ENCODE measurements around the gene CD99L2. TPM values are rescaled to one million over a fixed set of nuclear protein-coding genes. Genes with fewer than 3 reads are reported as not detected.

Gene CD99L2
- total RNA-seq, 2 donors from 2014 or later: 44.0 to 48.0 TPM

DNA sequence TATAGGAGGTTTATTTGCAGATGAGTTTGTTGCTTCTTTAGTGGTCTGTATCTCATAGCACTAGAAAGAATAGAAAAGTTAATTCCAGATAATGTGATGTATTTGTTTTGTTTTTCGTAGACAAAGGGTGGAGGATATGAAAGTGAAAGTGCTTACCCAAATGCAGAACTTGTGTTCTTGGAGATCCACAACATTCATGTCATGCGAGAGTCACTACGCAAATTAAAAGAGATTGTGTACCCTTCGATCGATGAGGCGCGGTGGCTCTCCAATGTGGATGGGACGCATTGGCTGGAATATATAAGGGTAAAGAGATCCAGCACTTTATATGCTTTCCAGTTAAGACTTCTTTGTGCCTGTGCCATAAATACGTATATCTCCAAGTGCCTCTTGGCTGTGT lies 162.0 kb downstream of the CD99L2 start:
- intact Hi-C loops (cut with DNase I): no loop called here
- DNase-seq (ENCODE audit: low spot score): no peak

DNA sequence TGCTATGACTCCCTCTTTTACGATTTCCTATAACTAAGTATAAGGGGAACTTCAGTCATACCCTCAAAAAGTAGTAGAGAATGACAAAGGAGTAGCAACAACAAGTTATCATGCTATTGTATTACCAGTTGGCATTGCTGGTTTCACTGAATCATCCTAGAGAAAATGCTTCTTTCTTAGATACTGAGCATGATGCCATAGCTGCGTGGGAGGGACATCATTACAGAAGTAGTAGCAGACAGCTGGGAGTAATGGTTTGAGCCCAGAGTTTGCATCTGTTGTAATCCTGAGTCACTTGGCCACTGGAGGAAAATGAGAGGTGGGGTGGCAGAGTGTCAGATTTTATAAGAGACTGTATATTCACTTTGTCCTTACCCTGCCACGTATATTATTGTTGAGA lies 166.7 kb downstream of the CD99L2 start:
- intact Hi-C loops (cut with DNase I): no loop called here
- no peak for DNase-seq (ENCODE audit: low spot score)

DNA sequence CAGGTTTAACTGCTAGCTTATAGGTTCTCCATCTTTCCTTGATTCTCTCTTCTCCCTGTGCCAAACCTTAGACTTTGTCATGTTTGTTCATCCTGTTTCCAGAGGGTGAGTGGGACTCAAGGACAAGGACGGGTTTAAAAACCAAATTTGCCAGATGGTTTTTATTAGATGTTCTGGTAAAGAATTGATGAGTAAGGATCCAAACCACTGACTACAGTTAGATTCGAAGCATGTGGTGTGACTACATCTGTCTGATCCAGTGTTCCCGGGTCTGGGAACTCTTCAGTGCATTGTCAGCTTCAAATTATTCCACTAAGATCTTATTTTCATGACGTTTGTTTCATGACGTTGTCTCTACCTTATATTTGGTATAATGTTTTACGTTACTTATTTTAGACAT lies 167.7 kb downstream of the CD99L2 start:
- DNase-seq (ENCODE audit: low spot score): no peak
- intact Hi-C loops (cut with DNase I): no loop called here

- intact Hi-C loops (cut with DNase I): no loop called here
These were observed 168.5 kb downstream of the CD99L2 start for GRCh38 chrX:150729956-150730355.

DNA sequence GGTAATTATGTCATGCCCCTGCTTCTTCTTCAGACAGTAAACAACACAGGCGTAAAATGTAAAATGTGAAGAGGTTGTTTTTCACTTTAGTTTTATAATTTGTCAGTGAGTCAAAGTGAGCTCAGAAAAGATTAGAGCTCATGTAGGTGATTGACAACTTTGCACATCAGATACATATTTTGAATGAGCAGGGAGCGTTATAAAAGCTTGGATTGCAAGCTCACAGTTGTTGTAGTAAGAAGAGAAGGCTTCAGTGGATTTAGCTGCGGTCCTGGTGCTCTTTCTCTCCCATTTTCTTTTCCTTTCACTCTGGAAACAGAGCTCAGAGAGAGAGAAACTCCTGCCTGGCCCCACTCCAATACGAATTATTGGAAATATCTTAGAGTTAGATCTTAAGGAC lies 178.8 kb downstream of the CD99L2 start:
- DNase-seq (ENCODE audit: low spot score): no peak
- intact Hi-C loops (cut with DNase I): no loop called here

More at GRCh38 chrX:150729956-150730355, 168.5 kb downstream of the CD99L2 start:
- DNase-seq (ENCODE audit: low spot score): no peak

Other genes with a start within 250 kb of the CD99L2 start
- gene MTMR1, start 205.3 kb downstream of the CD99L2 start, total RNA-seq: 10 to 100 TPM; 15.6 to 18.1 TPM
- gene HMGB3, start 84.7 kb upstream of the CD99L2 start, total RNA-seq: 1 to 10 TPM; 3.8 to 5.2 TPM

All from posterior vena cava (tissue), 2 donors.